Progenitor cell of endocrine pancreas (in vitro differentiated cells): ENCODE data around the gene DXO. TPM values are rescaled to one million over a fixed set of nuclear protein-coding genes. Genes with fewer than 3 reads are reported as not detected.

ENCODE experiments used
- DNase-seq: peaks from one replicate; pipeline ENCODE4 v3.0.0; 2021; ENCODE audit warnings: low spot score; ENCODE audit not compliant: unreplicated experiment
- H3K27ac Mint-ChIP-seq: 2 replicates; pipeline ENCODE4 v1.8.0; 2021; ENCODE audit warnings: mild to moderate bottlenecking, moderate library complexity, mixed read lengths
- H3K27me3 Mint-ChIP-seq: 2 replicates; pipeline ENCODE4 v1.8.0; 2021; ENCODE audit warnings: mixed read lengths
- H3K36me3 Mint-ChIP-seq: 2 replicates; pipeline ENCODE4 v1.8.0; 2022; ENCODE audit warnings: mixed read lengths; ENCODE audit not compliant: insufficient read depth
- H3K4me1 Mint-ChIP-seq: 2 replicates; pipeline ENCODE4 v1.8.0; 2021; ENCODE audit warnings: low read depth, mixed read lengths
- H3K4me3 Mint-ChIP-seq: 2 replicates; pipeline ENCODE4 v1.8.0; 2021; ENCODE audit warnings: low read depth, mild to moderate bottlenecking, moderate library complexity, mixed read lengths
- H3K9me3 Mint-ChIP-seq: 2 replicates; pipeline ENCODE4 v1.8.0; 2021; ENCODE audit warnings: low read depth, mixed read lengths
- total RNA-seq: library from RNA; stranded (reverse); gene quantifications from 2 replicates; pipeline ENCODE4 v1.2.1, GENCODE V29; 2021
- TF ChIP-seq, protein P1 (sequence below): fragments of 200-600 bp; sonication (generic); IDR thresholded peaks from one replicate; pipeline ENCODE4 v1.5.0; 2021; ENCODE audit warnings: antibody characterized with exemption, mild to moderate bottlenecking; ENCODE audit not compliant: unreplicated experiment

The DXO gene
- total RNA-seq, 1 donor from 2014 or later, result 29.4 TPM

DNA sequence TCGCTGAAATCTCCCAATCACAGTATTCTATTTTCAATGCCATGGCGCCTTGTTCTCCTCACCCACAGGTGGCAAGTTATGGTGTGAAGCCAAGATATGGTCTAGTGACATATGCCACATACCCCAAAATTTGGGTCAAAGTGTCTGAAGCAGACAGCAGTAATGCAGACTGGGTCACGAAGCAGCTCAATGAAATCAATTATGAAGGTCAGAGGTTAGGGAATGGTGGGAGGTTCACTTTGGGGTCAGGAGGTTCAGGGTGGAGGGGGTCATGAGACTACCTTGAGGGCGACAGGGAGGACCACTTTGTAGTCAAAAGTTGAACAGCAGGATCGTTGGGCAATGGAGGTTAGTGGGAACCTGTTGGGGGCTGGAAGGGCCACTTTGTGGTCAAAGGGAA is 23.6 kb downstream of the DXO start:
- H3K4me3 Mint-ChIP-seq, result no peak overlapping the region
- no peaks in the 10 kb centered on the region for H3K9me3 Mint-ChIP-seq
- H3K27ac Mint-ChIP-seq, result no peak overlapping the region
- TF ChIP-seq, protein P1, sequence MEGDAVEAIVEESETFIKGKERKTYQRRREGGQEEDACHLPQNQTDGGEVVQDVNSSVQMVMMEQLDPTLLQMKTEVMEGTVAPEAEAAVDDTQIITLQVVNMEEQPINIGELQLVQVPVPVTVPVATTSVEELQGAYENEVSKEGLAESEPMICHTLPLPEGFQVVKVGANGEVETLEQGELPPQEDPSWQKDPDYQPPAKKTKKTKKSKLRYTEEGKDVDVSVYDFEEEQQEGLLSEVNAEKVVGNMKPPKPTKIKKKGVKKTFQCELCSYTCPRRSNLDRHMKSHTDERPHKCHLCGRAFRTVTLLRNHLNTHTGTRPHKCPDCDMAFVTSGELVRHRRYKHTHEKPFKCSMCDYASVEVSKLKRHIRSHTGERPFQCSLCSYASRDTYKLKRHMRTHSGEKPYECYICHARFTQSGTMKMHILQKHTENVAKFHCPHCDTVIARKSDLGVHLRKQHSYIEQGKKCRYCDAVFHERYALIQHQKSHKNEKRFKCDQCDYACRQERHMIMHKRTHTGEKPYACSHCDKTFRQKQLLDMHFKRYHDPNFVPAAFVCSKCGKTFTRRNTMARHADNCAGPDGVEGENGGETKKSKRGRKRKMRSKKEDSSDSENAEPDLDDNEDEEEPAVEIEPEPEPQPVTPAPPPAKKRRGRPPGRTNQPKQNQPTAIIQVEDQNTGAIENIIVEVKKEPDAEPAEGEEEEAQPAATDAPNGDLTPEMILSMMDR, result no peak
- peaks cover 6% of the 10 kb centered on the region for H3K27me3 Mint-ChIP-seq
- peaks cover 17% of the 10 kb centered on the region for H3K4me1 Mint-ChIP-seq
- no peak for DNase-seq
- peaks cover 4% of the 10 kb centered on the region for H3K36me3 Mint-ChIP-seq

DNA sequence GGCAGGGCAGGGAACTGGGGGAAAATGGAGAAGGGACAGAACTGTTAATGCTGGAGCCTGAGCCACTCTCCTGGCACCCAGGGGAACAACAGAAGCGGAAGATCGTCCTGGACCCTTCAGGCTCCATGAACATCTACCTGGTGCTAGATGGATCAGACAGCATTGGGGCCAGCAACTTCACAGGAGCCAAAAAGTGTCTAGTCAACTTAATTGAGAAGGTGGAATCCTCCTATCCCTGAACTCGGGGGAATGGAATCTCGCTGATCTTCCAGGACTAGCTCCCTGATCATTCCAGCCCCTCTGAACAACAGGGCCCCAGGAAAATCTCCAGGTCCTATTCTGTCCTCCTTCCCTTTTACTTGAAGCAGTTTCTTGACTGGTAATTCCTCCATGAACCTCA is 24.1 kb downstream of the DXO start:
- H3K36me3 Mint-ChIP-seq, result peaks cover under 1% of the 10 kb centered on the region
- H3K4me3 Mint-ChIP-seq, result no peak overlapping the region
- peaks cover 6% of the 10 kb centered on the region for H3K27me3 Mint-ChIP-seq
- no peaks in the 10 kb centered on the region for H3K9me3 Mint-ChIP-seq
- no peak overlapping the region for H3K27ac Mint-ChIP-seq
- DNase-seq, result no peak
- TF ChIP-seq, protein P1, result no peak
- peaks cover 17% of the 10 kb centered on the region for H3K4me1 Mint-ChIP-seq

DNA sequence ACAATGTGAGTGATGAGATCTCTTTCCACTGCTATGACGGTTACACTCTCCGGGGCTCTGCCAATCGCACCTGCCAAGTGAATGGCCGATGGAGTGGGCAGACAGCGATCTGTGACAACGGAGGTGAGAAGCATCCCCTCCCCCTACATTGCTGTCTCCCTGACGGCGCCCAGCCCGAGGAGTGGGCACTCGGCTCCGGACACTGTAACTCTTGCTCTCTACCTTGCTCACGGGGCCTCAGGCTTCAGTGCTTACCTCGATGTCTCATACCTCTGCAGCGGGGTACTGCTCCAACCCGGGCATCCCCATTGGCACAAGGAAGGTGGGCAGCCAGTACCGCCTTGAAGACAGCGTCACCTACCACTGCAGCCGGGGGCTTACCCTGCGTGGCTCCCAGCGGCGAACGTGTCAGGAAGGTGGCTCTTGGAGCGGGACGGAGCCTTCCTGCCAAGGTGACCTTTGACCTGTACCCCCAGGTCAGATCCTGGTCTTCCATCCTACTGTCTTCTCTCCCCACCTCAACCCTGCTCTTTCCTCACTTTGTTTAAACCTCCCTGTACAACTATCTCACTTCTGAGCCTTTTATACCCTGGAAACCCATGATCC is 24.8 kb downstream of the DXO start:
- H3K27me3 Mint-ChIP-seq, result peaks cover 11% of the 10 kb centered on the region

DNA sequence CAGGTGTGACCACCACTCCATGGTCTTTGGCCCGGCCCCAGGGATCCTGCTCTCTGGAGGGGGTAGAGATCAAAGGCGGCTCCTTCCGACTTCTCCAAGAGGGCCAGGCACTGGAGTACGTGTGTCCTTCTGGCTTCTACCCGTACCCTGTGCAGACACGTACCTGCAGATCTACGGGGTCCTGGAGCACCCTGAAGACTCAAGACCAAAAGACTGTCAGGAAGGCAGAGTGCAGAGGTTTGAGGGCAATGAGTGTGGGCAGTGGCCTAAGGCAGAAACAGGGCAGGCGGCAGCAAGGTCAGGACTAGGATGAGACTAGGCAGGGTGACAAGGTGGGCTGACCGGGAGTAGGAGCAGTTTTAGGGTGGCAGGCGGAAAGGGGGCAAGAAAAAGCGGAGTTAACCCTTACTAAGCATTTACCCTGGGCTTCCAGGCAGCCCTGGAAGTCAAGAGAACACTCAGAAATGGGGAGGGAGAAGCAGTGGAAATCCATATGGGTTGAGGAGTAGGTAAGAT is 25.5 kb downstream of the DXO start:
- no peak for DNase-seq
- Mint-ChIP-seq H3K36me3 (no peaks in the 10 kb centered on the region), H3K9me3 (no peaks in the 10 kb centered on the region), H3K27ac (no peak overlapping the region), H3K27me3 (peaks cover 11% of the 10 kb centered on the region), H3K4me3 (no peak overlapping the region), H3K4me1 (peaks cover 17% of the 10 kb centered on the region)
- TF ChIP-seq, protein P1, result no peak

More for the DNA sequence above, 24.8 kb downstream of the DXO start:
- Mint-ChIP-seq H3K4me3 (no peak overlapping the region), H3K36me3 (no peaks in the 10 kb centered on the region), H3K9me3 (no peaks in the 10 kb centered on the region), H3K27ac (no peak overlapping the region), H3K4me1 (peaks cover 17% of the 10 kb centered on the region)
- no peak for DNase-seq
- TF ChIP-seq, protein P1, result no peak

DNA sequence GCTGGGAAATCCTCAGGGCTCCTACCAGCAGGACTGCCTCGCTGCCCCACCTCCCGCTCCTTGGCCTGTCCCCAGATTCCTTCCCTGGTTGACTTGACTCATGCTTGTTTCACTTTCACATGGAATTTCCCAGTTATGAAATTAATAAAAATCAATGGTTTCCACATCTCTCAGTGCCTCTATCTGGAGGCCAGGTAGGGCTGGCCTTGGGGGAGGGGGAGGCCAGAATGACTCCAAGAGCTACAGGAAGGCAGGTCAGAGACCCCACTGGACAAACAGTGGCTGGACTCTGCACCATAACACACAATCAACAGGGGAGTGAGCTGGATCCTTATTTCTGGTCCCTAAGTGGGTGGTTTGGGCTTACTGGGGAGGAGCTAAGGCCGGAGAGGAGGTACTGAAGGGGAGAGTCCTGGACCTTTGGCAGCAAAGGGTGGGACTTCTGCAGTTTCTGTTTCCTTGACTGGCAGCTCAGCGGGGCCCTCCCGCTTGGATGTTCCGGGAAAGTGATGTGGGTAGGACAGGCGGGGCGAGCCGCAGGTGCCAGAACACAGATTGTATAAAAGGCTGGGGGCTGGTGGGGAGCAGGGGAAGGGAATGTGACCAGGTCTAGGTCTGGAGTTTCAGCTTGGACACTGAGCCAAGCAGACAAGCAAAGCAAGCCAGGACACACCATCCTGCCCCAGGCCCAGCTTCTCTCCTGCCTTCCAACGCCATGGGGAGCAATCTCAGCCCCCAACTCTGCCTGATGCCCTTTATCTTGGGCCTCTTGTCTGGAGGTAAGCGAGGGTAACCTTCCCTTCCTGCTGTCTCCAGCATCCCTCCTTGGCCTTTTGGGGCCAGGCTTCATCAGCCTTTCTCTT is 26.2 kb downstream of the DXO start, which contains the start of gene CFB:
Gene CFB (plus strand): TSS at position 589 of the 863 bp plus-strand sequence. CDS start 127 bp downstream, at position 716.
- no peak for DNase-seq
- Mint-ChIP-seq H3K4me3 (peak within 1 kb of the TSS; percentile 33), H3K27me3 (peaks cover 11% of the 10 kb centered on the region)

More for the DNA sequence above, 26.2 kb downstream of the DXO start, which contains the start of gene CFB:
- H3K9me3 Mint-ChIP-seq, result no peaks in the 10 kb centered on the region
- peaks cover 17% of the 10 kb centered on the region for H3K4me1 Mint-ChIP-seq
- H3K27ac Mint-ChIP-seq, result peak within 1 kb of the TSS; percentile 71
- TF ChIP-seq, protein P1, result no peak
- H3K36me3 Mint-ChIP-seq, result no peaks in the 10 kb centered on the region
